Esophagus squamous epithelium (tissue), 5 donors: Measurements from ENCODE around the gene CD27. TPM values are rescaled to one million over a fixed set of nuclear protein-coding genes. Genes with fewer than 3 reads are reported as not detected.
"Not testable (repeated sequence)": the region's sequence is repeated elsewhere in the genome, so short reads cannot be mapped to it uniquely, and the experiment has no call there.

Experiments used
- DNase-seq: peaks from one replicate; lab custom pipeline; 2025; lab: John Stamatoyannopoulos, UW
- H3K27ac ChIP-seq, 4 donors: fragments of 200-600 bp; sonication (generic); one replicate each; pipeline ENCODE4 v1.5.1; 2016 to 2019; ENCODE audit warnings: mild to moderate bottlenecking in 1 of 4
- H3K27me3 ChIP-seq, 4 donors: fragments of 200-600 bp; sonication (generic); 1 replicate in 3 of 4; 2 replicates in 1 of 4; pipeline versions ENCODE4 v1.5.1 to v1.6.0; 2017 to 2021; ENCODE audit warnings: antibody characterized with exemption in 1 of 4
- H3K36me3 ChIP-seq, 3 donors: fragments of 200-600 bp; sonication (generic); one replicate each; pipeline ENCODE4 v1.5.1; 2016 to 2019
- H3K4me1 ChIP-seq, 3 donors: fragments of 200-600 bp; sonication (generic); one replicate each; pipeline ENCODE4 v1.5.1; 2017 to 2019
- H3K4me3 ChIP-seq, 4 donors: fragments of 200-600 bp; sonication (generic); 1 replicate in 3 of 4; 2 replicates in 1 of 4; pipeline ENCODE4 v1.5.1; 2016 to 2019; ENCODE audit warnings: mild to moderate bottlenecking in 2 of 4, moderate library complexity in 1 of 4
- H3K9me3 ChIP-seq, 3 donors: fragments of 200-600 bp; sonication (generic); one replicate each; pipeline ENCODE4 v1.5.1; 2016 to 2019
- CTCF ChIP-seq, 6 experiments: fragments of 450-650 bp in 4 of 6; fragments of 200-600 bp in 2 of 6; sonication (generic) in 2 of 6; IDR thresholded peaks; one replicate each; pipeline ENCODE4 v1.5.1; 2016 to 2019; ENCODE audit warnings: antibody characterized with exemption in 6 of 6, mild to moderate bottlenecking in 4 of 6, moderate library complexity in 4 of 6
- POLR2A ChIP-seq, 4 donors: fragments of 450-650 bp; IDR thresholded peaks; one replicate each; pipeline ENCODE4 v1.6.1; 2017; ENCODE audit warnings: antibody characterized with exemption in 4 of 4, mild to moderate bottlenecking in 4 of 4, moderate library complexity in 3 of 4
- WGBS, 2 donors: methylation state at CpG; one replicate each; pipeline ENCODE4 v1.1.5; 2018; 5-methylcytosine and 5-hydroxymethylcytosine counted together
- intact Hi-C: fragments of 100-400 bp; cut with DNase I; formaldehyde crosslinking; loops from one replicate; pipeline ENCODE4 v1.15.0; 2022
- total RNA-seq, 4 donors: library from RNA; depleted of rRNA; stranded (reverse); fragments of >200 nt; gene quantifications; one replicate each; pipeline ENCODE4 v1.1.0, GENCODE V29; 2016
- donor health status: DM: yes; HTN: yes; CAD: no.

Gene CD27
- total RNA-seq, 4 donors from 2014 or later: 0.49 to 4.2 (median 2.9) TPM

GRCh38 chr12:6465467-6466183 lies 20.9 kb downstream of the CD27 start:
- WGBS, 2 donors: 27 to 37% methylated on average over 5 to 6 of the region's 6 CpGs
- DNase-seq: no peak
- no peak overlapping the region for H3K4me3 ChIP-seq
- H3K27me3 ChIP-seq: no peaks in the 10 kb centered on the region
- H3K4me1 ChIP-seq: peaks cover 0 to 90% (median 40%) of the 10 kb centered on the region in 3 donors
- no peaks in the 10 kb centered on the region for H3K9me3 ChIP-seq
- intact Hi-C loops: loop anchor here (10.0 kb wide), 1 partner anchor 141 kb away; no protein-coding TSS in a partner anchor
- TF ChIP-seq POLR2A (IDR thresholded peaks at IDR 0.05): no peak
- peak; percentile 71 to 98 (median 92) for TF ChIP-seq CTCF (IDR thresholded peaks at IDR 0.05)
- H3K36me3 ChIP-seq: peaks cover 12 to 60% (median 19%) of the 10 kb centered on the region in 3 donors
- no peak overlapping the region for H3K27ac ChIP-seq

GRCh38 chr12:6466184-6466573 lies 21.4 kb downstream of the CD27 start:
- WGBS, 2 donors: 82 to 84% methylated on average over 5 of the region's 5 CpGs
- no peak overlapping the region for H3K4me3 ChIP-seq
- H3K4me1 ChIP-seq: peaks cover 2 to 86% (median 38%) of the 10 kb centered on the region in 3 donors
- no peak for TF ChIP-seq POLR2A (IDR thresholded peaks at IDR 0.05)
- TF ChIP-seq CTCF (IDR thresholded peaks at IDR 0.05): no peak
- H3K36me3 ChIP-seq: peaks cover 12 to 55% (median 14%) of the 10 kb centered on the region in 3 donors
- H3K9me3 ChIP-seq: no peaks in the 10 kb centered on the region
- intact Hi-C loops: loop anchor here (10.0 kb wide), 1 partner anchor 141 kb away; no protein-coding TSS in a partner anchor
- no peaks in the 10 kb centered on the region for H3K27me3 ChIP-seq
- DNase-seq: no peak
- H3K27ac ChIP-seq: no peak overlapping the region

GRCh38 chr12:6466751-6467150 lies 22.0 kb downstream of the CD27 start:
- not testable (repeated sequence) for H3K27ac ChIP-seq, H3K9me3 ChIP-seq, DNase-seq, H3K4me3 ChIP-seq, H3K27me3 ChIP-seq
- intact Hi-C loops: loop anchor here (10.0 kb wide), 1 partner anchor 142 kb away; no protein-coding TSS in a partner anchor
- H3K4me1 ChIP-seq: peaks cover 6 to 85% (median 37%) of the 10 kb centered on the region in 3 donors
- 88 to 92% methylated on average over 4 of the region's 4 CpGs for WGBS, 2 donors
- peaks cover 10 to 49% (median 12%) of the 10 kb centered on the region in 3 donors for H3K36me3 ChIP-seq

GRCh38 chr12:6467571-6468282 lies 23.0 kb downstream of the CD27 start:
- intact Hi-C loops: loop anchor here (10.0 kb wide), 1 partner anchor 143 kb away; no protein-coding TSS in a partner anchor
- 91 to 96% methylated on average over 3 to 5 of the region's 9 CpGs for WGBS, 2 donors
- not testable (repeated sequence) for H3K9me3 ChIP-seq, DNase-seq, H3K27me3 ChIP-seq, H3K27ac ChIP-seq
- Histone ChIP-seq H3K4me1 (peaks cover 6 to 75% (median 33%) of the 10 kb centered on the region in 3 donors), H3K36me3 (peaks cover 4 to 39% (median 12%) of the 10 kb centered on the region in 3 donors), H3K4me3 (peak overlapping the region in 1 of 4 donors; percentile 89)

GRCh38 chr12:6468283-6468575 lies 23.5 kb downstream of the CD27 start:
- H3K4me1 ChIP-seq: peaks cover 6 to 70% (median 32%) of the 10 kb centered on the region in 3 donors
- intact Hi-C loops: loop anchor here (10.0 kb wide), 1 partner anchor 143 kb away; no protein-coding TSS in a partner anchor
- no peak for TF ChIP-seq POLR2A (IDR thresholded peaks at IDR 0.05)
- no peak for TF ChIP-seq CTCF (IDR thresholded peaks at IDR 0.05)

More at GRCh38 chr12:6468283-6468575, 23.5 kb downstream of the CD27 start:
- H3K4me3 ChIP-seq: peak overlapping the region in 1 of 4 donors; percentile 89
- peaks cover 4 to 34% (median 12%) of the 10 kb centered on the region in 3 donors for H3K36me3 ChIP-seq
- H3K27me3 ChIP-seq: no peaks in the 10 kb centered on the region
- H3K27ac ChIP-seq: peak overlapping the region in 1 of 4 donors; percentile 90
- H3K9me3 ChIP-seq: no peaks in the 10 kb centered on the region
- no peak for DNase-seq
